A549 (cell line): ENCODE results near the gene CYP4F22.

ENCODE experiments used
- CBX2 ChIP-seq: fragments of 200-600 bp; sonication (generic); IDR thresholded peaks from 2 replicates; pipeline ENCODE4 v1.6.1; 2016; ENCODE audit warnings: low read depth, mild to moderate bottlenecking, borderline replicate concordance
- CTCF ChIP-seq: fragments of >200 bp; sonication (Bioruptor Twin); formaldehyde crosslinking; IDR thresholded peaks from 3 replicates; pipeline ENCODE4 v1.5.1; 2016
- ELK1 ChIP-seq: fragments of 150-350 bp; IDR thresholded peaks from 2 replicates; pipeline ENCODE4 v1.6.1; 2014; ENCODE audit warnings: low read depth, mild to moderate bottlenecking, low read length
- EP300 ChIP-seq, 2 experiments: fragments of >200 bp; sonication (Bioruptor Twin); formaldehyde crosslinking; IDR thresholded peaks; 2 replicates in 1 of 2; 3 replicates in 1 of 2; pipeline ENCODE4 v1.6.1; 2016 to 2017
- NPAS2 ChIP-seq: fragments of 250-450 bp; sonication (Bioruptor Pico); IDR thresholded peaks from 2 replicates; pipeline ENCODE4 v1.8.0; 2022; ENCODE audit warnings: mild to moderate bottlenecking, moderate library complexity, borderline replicate concordance
- POLR2A ChIP-seq: IDR thresholded peaks from 2 replicates; pipeline ENCODE4 v1.6.1; 2012; ENCODE audit warnings: mild to moderate bottlenecking, low read length
- SMC3 ChIP-seq: fragments of >200 bp; sonication (Bioruptor Twin); formaldehyde crosslinking; IDR thresholded peaks from 3 replicates; pipeline ENCODE4 v1.6.1; 2018; ENCODE audit warnings: inconsistent platforms

GRCh38 chr19:15464394-15465385 is 43.6 kb upstream of the CYP4F22 start, which contains the start of gene RASAL3:
- no peak for TF ChIP-seq CTCF
- TF ChIP-seq EP300 (IDR thresholded peaks at IDR 0.05) = no peak
- TF ChIP-seq NPAS2 (CRISPR knock-in tag) = no peak
- no peak for TF ChIP-seq ELK1
- no peak for TF ChIP-seq SMC3
- no peak for TF ChIP-seq CBX2
- TF ChIP-seq POLR2A = no peak
